ENCODE results near the gene POTEF. TPM values are rescaled to one million over a fixed set of nuclear protein-coding genes. Genes with fewer than 3 reads are reported as not detected.

The POTEF gene
- total and polyA plus RNA-seq, 2 donors (not counting 3 experiments of a cell fraction or from before 2014, with no cell fraction given): 0.04 TPM; not detected in 1

DNA sequence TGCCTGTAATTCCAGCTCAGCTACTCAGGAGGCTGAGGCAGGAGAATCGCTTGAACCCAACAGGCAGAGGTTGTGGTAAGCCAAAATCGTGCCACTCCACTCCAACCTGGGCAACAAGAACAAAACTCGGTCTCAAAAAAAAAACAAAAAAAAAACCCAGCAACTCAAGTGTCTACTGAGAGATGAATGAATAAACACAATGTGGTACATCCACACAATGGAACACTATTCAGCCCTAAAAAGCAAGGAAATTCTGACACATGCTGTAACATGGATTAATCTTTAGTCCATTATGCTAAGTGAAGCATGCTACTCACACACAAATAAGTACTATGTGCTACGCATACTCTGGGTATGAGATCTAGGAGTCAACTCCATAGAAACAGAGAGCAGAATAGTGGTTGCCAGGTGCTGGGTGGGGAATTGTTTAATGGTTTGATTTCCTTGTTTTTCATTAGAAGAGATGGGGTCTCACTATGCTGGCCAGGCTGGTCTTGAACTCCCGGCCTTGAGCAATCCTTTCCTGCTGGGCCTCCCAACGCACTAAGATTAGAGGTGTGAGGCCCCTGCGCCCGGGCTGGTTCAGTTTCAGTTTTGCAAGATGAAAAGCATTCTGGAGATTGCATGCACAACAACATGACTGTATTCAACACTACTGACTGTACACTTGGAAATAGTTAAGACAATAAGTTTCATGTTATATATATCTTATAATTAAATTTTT, 36.4 kb upstream of the POTEF start:
- H3K4me1 ChIP-seq (ENCODE audit: control insufficient read depth, extremely low read depth, insufficient read depth, low read length): peaks cover 3% of the 10 kb centered on the region
- no peaks in the 10 kb centered on the region for H3K9me3 ChIP-seq (replicated peaks; ENCODE audit: control insufficient read depth, insufficient read depth, low read length)
- no peak overlapping the region for H3K4me2 ChIP-seq (ENCODE audit: insufficient read depth, low read length)
- no peaks in the 10 kb centered on the region for H4K20me1 ChIP-seq (replicated peaks; ENCODE audit: control insufficient read depth, extremely low read depth, insufficient read depth, low read length)
- no peak overlapping the region for H3K9ac ChIP-seq (replicated peaks; ENCODE audit: extremely low read depth, insufficient read depth, low read length)
- DNase-seq (ENCODE audit: low read depth, low spot score) (no peak), FAIRE-seq (no peak)
- H3K36me3 ChIP-seq (ENCODE audit: control insufficient read depth in 2 of 2, extremely low read depth in 1 of 2, insufficient read depth in 2 of 2, low read length in 2 of 2): peaks cover 3 to 23% of the 10 kb centered on the region in 2 experiments
- dilution Hi-C loops (cut with MboI; ENCODE audit: extremely low pct_ligation_motif_present, low sequenced_read_pairs): no loop called here
- CTCF ChIA-PET: no interaction called here
- peaks cover 3% of the 10 kb centered on the region for H3K79me2 ChIP-seq (ENCODE audit: control insufficient read depth, insufficient read depth, low read length)
- H3K27ac ChIP-seq (ENCODE audit: insufficient read depth, low read depth, low read length): no peak overlapping the region
- H3K4me3 ChIP-seq (replicated peaks in 1 of 3; ENCODE audit: insufficient read depth in 1 of 3, low read depth in 1 of 3, low read length in 3 of 3): no peak overlapping the region
- H3K27me3 ChIP-seq (ENCODE audit: control insufficient read depth in 2 of 2, insufficient read depth in 2 of 2, low read length in 2 of 2): no peaks in the 10 kb centered on the region
- no TSS peak for BruUV-seq (replicated peaks)
- TF ChIP-seq POLR2AphosphoS5 (IDR thresholded peaks at IDR 0.05; ENCODE audit: insufficient read depth, low read depth, low read length) (no peak), CTCF (IDR thresholded peaks at IDR 0.05; ENCODE audit: extremely low read depth in 1 of 2, insufficient read depth in 1 of 2, low read depth in 1 of 2, low read length in 2 of 2) (no peak), EZH2 (IDR thresholded peaks at IDR 0.05; ENCODE audit: borderline replicate concordance, low read depth, low read length, severe bottlenecking) (no peak), GATA2 (IDR thresholded peaks at IDR 0.05; ENCODE audit: insufficient read depth, insufficient read length, low read depth, low read length) (no peak), MYC (IDR thresholded peaks at IDR 0.05; ENCODE audit: low read depth, low read length) (no peak), POLR2A (IDR thresholded peaks at IDR 0.05; ENCODE audit: low read depth, low read length) (no peak), JUN (IDR thresholded peaks at IDR 0.05; ENCODE audit: borderline replicate concordance, insufficient read depth, insufficient read length, low read depth) (no peak), MAX (IDR thresholded peaks at IDR 0.05; ENCODE audit: insufficient read depth, insufficient read length) (no peak)
- H3K9me1 ChIP-seq (replicated peaks; ENCODE audit: control insufficient read depth, extremely low read depth, insufficient read depth, low read length): no peaks in the 10 kb centered on the region
- intact Hi-C loops (cut with micrococcal nuclease): no loop called here
- POLR2A ChIA-PET: no interaction called here
- no peak overlapping the region for H2AFZ ChIP-seq (ENCODE audit: low read depth, low read length)
